ENCODE measurements around the gene FCN2.

- TF ChIP-seq CTCF (IDR thresholded peaks at IDR 0.05) (no peak), POLR2A (IDR thresholded peaks at IDR 0.05) (no peak)
These were observed at the start of gene FCN2 for GRCh38 chr9:134880484-134881312.
